Measurements from ENCODE around the gene MEOX2.

DNA sequence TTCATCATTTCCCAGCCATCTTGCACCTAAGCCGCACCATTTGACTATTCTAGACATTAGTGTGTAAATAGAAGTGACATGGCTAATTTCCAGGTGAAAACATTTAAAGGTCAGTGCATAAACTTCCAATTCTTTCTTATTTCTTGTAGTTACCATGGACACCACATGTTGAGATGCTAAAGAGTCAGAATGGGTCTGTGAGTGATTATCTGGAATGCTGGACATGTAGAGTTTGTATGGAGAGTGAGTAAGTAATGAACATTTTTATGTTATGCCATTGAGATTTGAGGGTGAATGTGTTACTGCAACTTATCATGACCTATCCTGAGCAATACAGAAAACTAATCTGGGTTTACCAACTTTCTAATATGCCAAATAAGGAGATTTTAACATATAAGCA lies 60.4 kb downstream of the MEOX2 start:
- no peak for TF ChIP-seq POLR2A (IDR thresholded peaks at IDR 0.05)
- TF ChIP-seq, protein P1, sequence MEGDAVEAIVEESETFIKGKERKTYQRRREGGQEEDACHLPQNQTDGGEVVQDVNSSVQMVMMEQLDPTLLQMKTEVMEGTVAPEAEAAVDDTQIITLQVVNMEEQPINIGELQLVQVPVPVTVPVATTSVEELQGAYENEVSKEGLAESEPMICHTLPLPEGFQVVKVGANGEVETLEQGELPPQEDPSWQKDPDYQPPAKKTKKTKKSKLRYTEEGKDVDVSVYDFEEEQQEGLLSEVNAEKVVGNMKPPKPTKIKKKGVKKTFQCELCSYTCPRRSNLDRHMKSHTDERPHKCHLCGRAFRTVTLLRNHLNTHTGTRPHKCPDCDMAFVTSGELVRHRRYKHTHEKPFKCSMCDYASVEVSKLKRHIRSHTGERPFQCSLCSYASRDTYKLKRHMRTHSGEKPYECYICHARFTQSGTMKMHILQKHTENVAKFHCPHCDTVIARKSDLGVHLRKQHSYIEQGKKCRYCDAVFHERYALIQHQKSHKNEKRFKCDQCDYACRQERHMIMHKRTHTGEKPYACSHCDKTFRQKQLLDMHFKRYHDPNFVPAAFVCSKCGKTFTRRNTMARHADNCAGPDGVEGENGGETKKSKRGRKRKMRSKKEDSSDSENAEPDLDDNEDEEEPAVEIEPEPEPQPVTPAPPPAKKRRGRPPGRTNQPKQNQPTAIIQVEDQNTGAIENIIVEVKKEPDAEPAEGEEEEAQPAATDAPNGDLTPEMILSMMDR (IDR thresholded peaks at IDR 0.05) = no peak
